Loucy (cell line): ENCODE measurements around the gene CEP104.

Experiments used
- H2AFZ ChIP-seq: fragments of 200-600 bp; sonication (generic); 2 replicates; pipeline ENCODE4 v1.6.0; 2016; ENCODE audit warnings: antibody characterized with exemption, mild to moderate bottlenecking, low read length, moderate library complexity
- H3F3A ChIP-seq: fragments of 200-600 bp; 2 replicates; pipeline ENCODE4 v1.6.0; 2016; ENCODE audit warnings: antibody characterized with exemption, low read depth, mild to moderate bottlenecking
- H3K27me3 ChIP-seq: fragments of 200-600 bp; sonication (generic); 2 replicates; pipeline ENCODE4 v1.6.1; 2014; ENCODE audit warnings: low read length, mild to moderate bottlenecking; ENCODE audit not compliant: insufficient read depth, poor library complexity, severe bottlenecking
- H3K36me3 ChIP-seq: fragments of 200-600 bp; sonication (generic); 2 replicates; pipeline ENCODE4 v1.6.1; 2016; ENCODE audit warnings: low read length; ENCODE audit not compliant: insufficient read depth
- H3K4me1 ChIP-seq: fragments of 200-600 bp; sonication (generic); 2 replicates; pipeline ENCODE4 v1.5.1; 2014; ENCODE audit warnings: low read length, mild to moderate bottlenecking; ENCODE audit not compliant: insufficient read depth, poor library complexity, severe bottlenecking
- H3K4me2 ChIP-seq: fragments of 200-600 bp; sonication (generic); 2 replicates; pipeline ENCODE4 v1.6.0; 2014; ENCODE audit warnings: antibody characterized with exemption, low read length, low read depth, mild to moderate bottlenecking; ENCODE audit not compliant: poor library complexity, severe bottlenecking
- H3K4me3 ChIP-seq: fragments of 200-600 bp; sonication (generic); 2 replicates; pipeline ENCODE4 v1.5.1; 2014; ENCODE audit warnings: low read length, mild to moderate bottlenecking, mixed read lengths; ENCODE audit not compliant: poor library complexity, severe bottlenecking
- H3K79me2 ChIP-seq: fragments of 200-600 bp; sonication (generic); 2 replicates; pipeline ENCODE4 v1.6.1; 2014; ENCODE audit warnings: low read length; ENCODE audit not compliant: insufficient read depth
- H3K9ac ChIP-seq: fragments of 200-600 bp; sonication (generic); 2 replicates; pipeline ENCODE4 v1.6.0; 2014; ENCODE audit warnings: mild to moderate bottlenecking, low read depth, low read length, moderate library complexity; ENCODE audit not compliant: poor library complexity, severe bottlenecking
- H3K9me2 ChIP-seq: fragments of 200-600 bp; sonication (generic); replicated peaks from 2 replicates; pipeline ENCODE4 v1.6.1; 2016; ENCODE audit warnings: low read depth, low read length, mixed read lengths
- H3K9me3 ChIP-seq: fragments of 200-600 bp; sonication (generic); 2 replicates; pipeline ENCODE4 v1.6.1; 2014; ENCODE audit warnings: mild to moderate bottlenecking, antibody characterized with exemption, low read length, low read depth; ENCODE audit not compliant: insufficient read depth
- H4K20me1 ChIP-seq: fragments of 200-600 bp; sonication (generic); 2 replicates; pipeline ENCODE4 v1.6.0; 2014; ENCODE audit warnings: antibody characterized with exemption, low read length, mild to moderate bottlenecking; ENCODE audit not compliant: insufficient read depth, poor library complexity, severe bottlenecking
- CTCF ChIP-seq: fragments of 200-600 bp; sonication (generic); conservative IDR thresholded peaks from 2 replicates; pipeline ENCODE4 v1.5.1; 2014; ENCODE audit warnings: mild to moderate bottlenecking, antibody characterized with exemption, low read length
- EZH2phosphoT487 ChIP-seq: fragments of 200-600 bp; IDR thresholded peaks from 2 replicates; pipeline ENCODE4 v1.6.1; 2018; ENCODE audit warnings: antibody characterized with exemption, mild to moderate bottlenecking, moderate library complexity, borderline replicate concordance

Gene CEP104

GRCh38 chr1:3850857-3851256, 6.2 kb downstream of the CEP104 start:
- Histone ChIP-seq H3K4me3 (no peak overlapping the region), H4K20me1 (peaks cover 7% of the 10 kb centered on the region), H2AFZ (no peak overlapping the region), H3K4me2 (no peak overlapping the region), H3F3A (no peaks in the 10 kb centered on the region), H3K9me3 (no peaks in the 10 kb centered on the region), H3K36me3 (peaks cover 21% of the 10 kb centered on the region; the same call in 1 of the 2 replicates), H3K9me2 (no peaks in the 10 kb centered on the region), H3K79me2 (peaks cover 25% of the 10 kb centered on the region), H3K9ac (no peak overlapping the region), H3K27me3 (no peaks in the 10 kb centered on the region), H3K4me1 (peaks cover 20% of the 10 kb centered on the region)
- TF ChIP-seq CTCF (no peak), EZH2phosphoT487 (no peak)

DNA sequence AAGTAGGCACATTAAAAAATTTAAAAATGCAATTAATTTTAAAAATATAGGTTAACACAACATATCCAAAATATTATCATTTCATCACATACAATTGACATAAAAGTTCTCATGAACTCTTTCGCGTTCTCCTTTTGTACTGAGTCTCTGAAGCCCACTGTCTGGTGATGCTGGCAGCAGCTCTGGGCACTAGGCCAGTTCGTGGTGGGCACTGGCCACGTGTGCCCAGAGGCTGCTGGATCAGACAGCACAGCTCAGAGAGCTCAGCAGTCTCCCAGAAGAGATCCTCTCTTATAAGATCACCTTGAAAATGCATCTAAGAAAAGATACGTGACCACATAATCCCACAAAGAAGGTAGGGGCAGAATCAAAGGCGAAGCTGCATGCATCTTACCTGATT, 9.9 kb downstream of the CEP104 start:
- Histone ChIP-seq H3K9ac (no peak overlapping the region), H3K4me1 (no peaks in the 10 kb centered on the region), H2AFZ (no peak overlapping the region), H3K9me3 (no peaks in the 10 kb centered on the region), H3F3A (no peaks in the 10 kb centered on the region), H3K36me3 (peaks cover 25% of the 10 kb centered on the region; the same call in 1 of the 2 replicates), H3K4me2 (no peak overlapping the region), H4K20me1 (no peaks in the 10 kb centered on the region), H3K27me3 (no peaks in the 10 kb centered on the region), H3K4me3 (no peak overlapping the region), H3K9me2 (no peaks in the 10 kb centered on the region), H3K79me2 (no peaks in the 10 kb centered on the region)
- TF ChIP-seq CTCF: no peak

GRCh38 chr1:3846541-3846940, 10.5 kb downstream of the CEP104 start:
- Histone ChIP-seq H3K36me3 (peaks cover 23% of the 10 kb centered on the region; the same call in 1 of the 2 replicates), H3K9me2 (no peaks in the 10 kb centered on the region), H3F3A (no peaks in the 10 kb centered on the region), H3K9ac (no peak overlapping the region), H3K4me1 (no peaks in the 10 kb centered on the region), H4K20me1 (no peaks in the 10 kb centered on the region), H3K4me2 (no peak overlapping the region), H3K9me3 (no peaks in the 10 kb centered on the region), H2AFZ (no peak overlapping the region), H3K79me2 (no peaks in the 10 kb centered on the region), H3K27me3 (no peaks in the 10 kb centered on the region), H3K4me3 (no peak overlapping the region)
- TF ChIP-seq CTCF (no peak), EZH2phosphoT487 (no peak)
